Measurements from ENCODE around the gene AMOTL1.

Gene AMOTL1

DNA sequence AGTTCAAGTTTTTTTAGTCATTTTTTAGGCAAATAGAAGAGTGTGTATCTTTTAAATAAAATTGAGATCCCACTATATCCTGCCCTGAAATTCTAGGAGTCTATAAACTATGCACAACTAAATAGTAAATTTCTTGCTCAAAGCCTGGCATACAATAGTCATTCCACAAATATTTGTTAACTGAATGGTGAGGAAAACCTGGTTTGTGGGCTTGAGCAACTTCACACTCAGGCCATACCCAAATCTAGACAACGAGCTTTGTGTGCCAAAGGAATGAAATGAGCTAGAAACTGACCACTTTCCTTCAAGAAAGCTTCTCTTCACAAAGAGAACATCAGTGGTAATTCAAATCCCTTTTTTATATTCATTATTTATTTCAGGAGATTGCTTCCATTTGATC is 39.6 kb upstream of the AMOTL1 start:
- TF ChIP-seq ZFX (IDR thresholded peaks at IDR 0.05): no peak
- TF ChIP-seq, protein P1, sequence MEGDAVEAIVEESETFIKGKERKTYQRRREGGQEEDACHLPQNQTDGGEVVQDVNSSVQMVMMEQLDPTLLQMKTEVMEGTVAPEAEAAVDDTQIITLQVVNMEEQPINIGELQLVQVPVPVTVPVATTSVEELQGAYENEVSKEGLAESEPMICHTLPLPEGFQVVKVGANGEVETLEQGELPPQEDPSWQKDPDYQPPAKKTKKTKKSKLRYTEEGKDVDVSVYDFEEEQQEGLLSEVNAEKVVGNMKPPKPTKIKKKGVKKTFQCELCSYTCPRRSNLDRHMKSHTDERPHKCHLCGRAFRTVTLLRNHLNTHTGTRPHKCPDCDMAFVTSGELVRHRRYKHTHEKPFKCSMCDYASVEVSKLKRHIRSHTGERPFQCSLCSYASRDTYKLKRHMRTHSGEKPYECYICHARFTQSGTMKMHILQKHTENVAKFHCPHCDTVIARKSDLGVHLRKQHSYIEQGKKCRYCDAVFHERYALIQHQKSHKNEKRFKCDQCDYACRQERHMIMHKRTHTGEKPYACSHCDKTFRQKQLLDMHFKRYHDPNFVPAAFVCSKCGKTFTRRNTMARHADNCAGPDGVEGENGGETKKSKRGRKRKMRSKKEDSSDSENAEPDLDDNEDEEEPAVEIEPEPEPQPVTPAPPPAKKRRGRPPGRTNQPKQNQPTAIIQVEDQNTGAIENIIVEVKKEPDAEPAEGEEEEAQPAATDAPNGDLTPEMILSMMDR (conservative IDR thresholded peaks at IDR 0.05): no peak
- peak overlapping the region; percentile 25; the same call in 1 of the 2 replicates for H3K27ac ChIP-seq

DNA sequence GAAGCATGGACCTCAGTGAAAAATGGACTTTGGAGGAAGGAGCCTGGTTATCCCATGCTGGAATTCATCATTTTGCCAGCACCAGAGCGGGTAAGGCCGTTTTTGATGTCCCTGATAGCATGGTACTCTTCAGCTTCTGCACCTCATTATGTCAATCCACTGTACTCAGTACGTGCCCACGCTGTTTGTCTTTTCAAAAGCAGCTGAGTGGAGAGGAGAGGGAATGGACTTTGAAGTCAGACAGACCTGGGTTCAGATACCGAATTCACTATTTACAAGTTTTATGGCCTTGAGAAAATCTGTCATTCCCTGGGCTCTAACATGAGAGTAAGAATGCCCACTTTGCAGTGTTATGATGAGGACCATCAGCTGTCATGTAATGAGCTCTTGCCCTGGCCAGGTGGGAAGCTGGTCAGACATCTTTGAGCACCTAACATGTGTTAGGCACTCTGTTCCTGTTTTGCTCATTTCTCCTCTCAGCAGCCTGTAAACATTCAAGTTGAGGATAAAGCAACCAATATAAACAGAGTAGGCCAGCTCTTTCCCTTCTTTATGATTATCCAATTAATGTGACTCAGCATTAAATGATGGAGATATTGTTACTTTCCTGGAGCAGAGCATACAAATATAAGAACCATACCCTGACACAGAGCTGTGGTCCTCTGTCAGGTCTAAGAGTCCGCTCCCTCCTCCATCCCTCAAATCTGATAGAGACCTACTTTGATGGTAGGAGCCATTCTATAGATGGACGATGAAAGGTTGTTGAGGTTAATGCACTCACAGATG is 39.0 kb upstream of the AMOTL1 start:
- H3K27ac ChIP-seq: peak overlapping the region; percentile 25; the same call in 1 of the 2 replicates
- TF ChIP-seq, protein P1 (conservative IDR thresholded peaks at IDR 0.05): no peak
- no peak for TF ChIP-seq ZFX (IDR thresholded peaks at IDR 0.05)

DNA sequence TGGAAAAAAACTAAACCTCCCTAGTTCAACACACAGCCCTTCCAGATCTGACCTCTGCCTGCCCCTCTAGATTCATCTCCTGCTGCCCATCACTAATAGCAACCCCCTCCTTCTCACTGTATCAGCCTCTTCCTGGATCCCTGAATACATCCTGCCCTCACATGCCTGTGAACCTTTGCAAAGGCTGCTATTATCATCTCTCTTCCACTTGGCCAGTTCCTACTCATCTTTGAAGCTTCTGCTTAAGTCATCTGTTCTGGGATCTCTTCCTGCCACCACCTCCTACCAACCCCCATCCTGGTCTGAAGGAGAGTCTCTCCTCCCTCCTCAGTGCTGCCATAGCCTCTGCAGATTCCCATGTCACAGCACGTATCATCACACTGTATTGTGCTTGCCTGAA is 38.0 kb upstream of the AMOTL1 start:
- no peak for TF ChIP-seq ZFX (IDR thresholded peaks at IDR 0.05)
- TF ChIP-seq, protein P1 (conservative IDR thresholded peaks at IDR 0.05): no peak
- H3K27ac ChIP-seq: no peak overlapping the region

DNA sequence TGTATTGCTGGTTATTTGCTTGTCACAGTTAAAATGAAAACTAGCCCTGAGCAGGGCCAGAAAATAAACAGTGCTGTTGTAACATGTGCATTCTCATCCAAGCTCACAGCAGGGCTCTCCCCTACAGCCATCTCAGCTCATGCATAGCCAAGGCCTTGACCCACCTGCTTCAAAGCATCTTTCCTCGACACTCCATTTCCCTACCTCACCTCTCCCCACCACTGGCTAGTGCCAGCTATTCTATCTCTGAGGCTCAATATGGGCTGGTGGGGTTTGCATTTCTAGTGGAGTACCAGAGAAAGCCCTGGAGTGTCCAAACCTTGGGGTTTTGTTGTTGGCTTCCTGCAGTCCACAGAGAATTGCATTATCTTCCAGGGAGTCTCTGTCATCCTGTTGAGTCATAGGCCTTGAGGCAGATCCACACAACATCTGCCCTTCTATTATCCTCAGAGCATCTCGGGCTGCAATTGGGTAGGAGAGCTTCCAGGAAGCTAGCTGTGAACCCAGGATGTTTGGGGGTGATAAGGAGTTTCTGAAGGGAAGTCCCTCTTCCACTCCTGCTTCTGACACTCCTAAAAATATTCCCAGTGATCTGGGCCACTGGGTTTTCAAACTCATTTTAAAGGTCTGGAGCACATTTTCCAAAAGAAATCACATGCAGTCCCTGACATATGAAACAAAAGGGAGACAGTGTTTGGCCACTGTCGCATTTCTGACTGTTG is 36.1 kb upstream of the AMOTL1 start:
- H3K27ac ChIP-seq: peak overlapping the region; percentile 20; the same call in 1 of the 2 replicates
- TF ChIP-seq, protein P1 (conservative IDR thresholded peaks at IDR 0.05): no peak
- TF ChIP-seq ZFX (IDR thresholded peaks at IDR 0.05): no peak

DNA sequence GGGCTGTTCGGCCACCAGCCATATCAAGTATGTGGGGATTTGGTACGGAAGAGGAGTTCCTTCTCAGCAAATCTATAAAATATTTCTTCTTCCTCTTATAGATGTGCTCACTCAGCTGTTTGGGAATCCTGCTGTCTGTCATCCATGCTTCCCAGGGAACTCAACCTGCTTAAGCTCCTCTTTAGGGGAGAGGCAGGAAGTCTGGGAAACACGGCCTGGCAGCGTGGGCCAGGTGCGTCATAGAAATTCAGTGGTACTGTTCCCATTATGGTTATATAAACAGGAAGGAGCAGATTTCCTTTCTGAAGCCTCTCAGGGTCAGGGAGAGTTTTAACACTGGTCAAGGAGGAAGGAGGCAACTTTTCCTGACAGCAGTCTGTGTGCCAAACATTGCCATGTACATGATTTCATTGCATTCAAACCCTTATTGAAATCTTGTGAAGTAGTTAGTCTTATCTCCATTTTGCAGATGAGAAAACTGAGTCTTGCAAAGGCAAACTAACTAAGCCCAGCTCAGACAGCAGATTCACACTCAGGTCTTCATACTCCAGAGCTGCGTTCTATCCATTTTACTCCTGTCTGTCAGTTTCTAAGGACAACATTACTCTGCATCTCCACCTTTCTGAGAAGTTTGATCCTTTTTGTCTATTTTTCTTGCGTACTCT is 35.4 kb upstream of the AMOTL1 start:
- TF ChIP-seq ZFX (IDR thresholded peaks at IDR 0.05): no peak
- TF ChIP-seq, protein P1 (conservative IDR thresholded peaks at IDR 0.05): no peak
- peak overlapping the region; percentile 20; the same call in 1 of the 2 replicates for H3K27ac ChIP-seq

DNA sequence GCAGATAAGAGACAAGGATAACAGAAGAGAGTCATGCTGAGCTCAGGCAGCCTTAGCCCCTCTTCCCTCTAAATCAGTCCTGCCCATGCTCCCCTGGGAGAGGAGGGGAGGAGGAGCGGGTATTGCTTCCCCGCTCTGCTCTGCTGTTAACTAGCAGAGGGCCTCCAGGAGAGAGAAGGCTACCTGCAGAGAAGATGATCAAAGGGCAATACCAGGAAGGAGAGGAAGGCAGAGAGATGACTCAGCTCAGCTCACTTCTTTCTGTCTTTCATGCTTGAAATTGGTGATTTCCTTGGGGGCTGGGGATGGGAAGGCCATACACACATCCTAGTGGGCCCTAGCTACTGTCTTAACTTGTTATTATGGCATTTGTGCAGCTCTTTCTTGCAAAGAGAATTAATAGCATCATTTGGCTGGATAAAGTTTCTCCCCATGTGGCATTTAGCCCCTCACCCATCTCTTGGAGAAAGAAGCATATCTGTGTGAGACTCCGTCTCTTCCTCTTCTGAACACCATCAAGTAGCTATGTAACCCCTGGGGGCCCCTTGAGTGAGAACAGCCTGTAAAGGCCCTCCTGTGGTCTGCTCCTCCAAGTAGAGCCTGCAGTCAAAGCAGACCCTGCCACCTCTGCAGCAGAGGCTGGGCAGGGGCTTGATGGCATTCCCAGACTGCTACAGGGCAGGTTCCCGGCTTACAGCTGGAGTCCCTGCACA is 33.4 kb upstream of the AMOTL1 start:
- TF ChIP-seq ZFX (IDR thresholded peaks at IDR 0.05): no peak
- TF ChIP-seq, protein P1 (conservative IDR thresholded peaks at IDR 0.05): no peak
- no peak overlapping the region for H3K27ac ChIP-seq
